ENCODE data around the gene AK4.

Gene AK4

DNA sequence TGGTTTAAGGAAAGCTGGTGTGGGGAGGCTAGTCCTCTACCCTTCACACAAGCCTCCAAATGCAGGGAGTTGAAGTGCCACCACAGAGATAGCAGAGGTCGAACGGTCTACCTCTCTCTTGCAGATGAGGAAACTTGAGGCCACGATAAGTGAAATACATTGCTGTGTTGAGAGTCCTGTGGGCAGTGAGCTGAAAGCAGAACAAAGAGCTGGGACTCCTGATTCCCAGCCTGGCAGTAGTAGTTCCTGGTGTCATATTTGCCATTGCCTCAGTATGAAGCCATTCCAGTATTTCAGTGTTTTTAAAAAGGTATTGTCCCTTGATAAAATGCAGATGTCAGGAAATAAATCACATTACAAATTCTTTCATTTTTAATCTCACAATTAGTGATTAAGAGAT is 28.6 kb downstream of the AK4 start:
- peak; percentile 80 for DNase-seq

DNA sequence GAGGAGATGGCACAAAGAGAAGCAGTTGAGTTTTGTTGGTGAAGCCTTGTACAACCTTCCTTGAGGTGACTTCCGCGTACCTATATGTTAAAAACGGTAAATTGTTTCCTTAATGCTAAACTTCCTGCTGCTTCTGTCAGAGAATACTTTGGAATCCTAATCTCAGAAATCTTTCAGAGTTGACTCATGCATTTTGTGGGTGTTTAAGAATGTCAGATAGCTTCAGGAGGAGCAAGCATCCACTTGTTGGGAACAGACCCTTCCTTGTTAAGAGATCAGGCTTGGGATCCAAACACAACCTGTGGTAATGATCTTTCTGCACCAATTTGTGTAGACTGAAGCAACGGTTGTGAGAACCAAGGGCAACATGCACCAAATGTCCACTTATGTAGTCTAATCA is 29.5 kb downstream of the AK4 start:
- no peak for DNase-seq

DNA sequence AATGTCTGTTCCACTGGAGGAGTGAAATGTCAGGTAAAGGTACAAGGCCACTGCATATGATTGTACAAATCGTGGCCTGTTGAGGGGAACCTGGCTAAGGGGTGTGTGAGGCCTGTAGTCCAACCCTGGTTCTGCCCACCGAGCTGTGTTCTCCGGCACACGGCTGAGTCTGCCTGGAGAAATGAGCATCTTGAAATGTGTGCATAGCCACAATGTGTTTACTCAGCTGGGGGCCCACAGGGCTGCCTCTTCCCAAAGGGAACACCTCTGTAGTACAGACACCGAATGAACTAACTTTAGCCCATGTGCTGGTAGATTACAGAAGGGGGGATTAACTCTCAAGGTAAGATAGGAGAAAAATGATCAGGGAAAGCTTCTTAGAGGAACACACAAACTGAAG is 30.2 kb downstream of the AK4 start:
- DNase-seq: no peak

DNA sequence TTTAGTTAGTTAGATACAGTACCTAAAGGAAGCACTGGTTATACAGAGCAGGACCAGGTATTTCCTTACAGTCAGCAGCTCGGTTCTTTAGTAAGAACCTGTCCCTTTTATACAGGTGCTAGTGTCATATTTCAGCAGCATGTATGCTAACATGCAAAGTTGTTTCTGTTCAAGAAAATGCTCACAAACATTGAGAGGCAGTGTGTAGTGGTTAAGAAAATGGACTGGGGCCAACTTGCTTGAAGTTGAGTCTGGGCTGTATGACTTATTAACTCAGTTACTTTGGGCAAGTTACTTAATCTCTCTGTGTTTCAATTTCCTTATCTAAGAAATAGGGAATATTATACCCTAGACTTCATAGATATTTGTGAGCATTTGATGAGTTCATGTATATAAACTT is 31.1 kb downstream of the AK4 start:
- no peak for DNase-seq

DNA sequence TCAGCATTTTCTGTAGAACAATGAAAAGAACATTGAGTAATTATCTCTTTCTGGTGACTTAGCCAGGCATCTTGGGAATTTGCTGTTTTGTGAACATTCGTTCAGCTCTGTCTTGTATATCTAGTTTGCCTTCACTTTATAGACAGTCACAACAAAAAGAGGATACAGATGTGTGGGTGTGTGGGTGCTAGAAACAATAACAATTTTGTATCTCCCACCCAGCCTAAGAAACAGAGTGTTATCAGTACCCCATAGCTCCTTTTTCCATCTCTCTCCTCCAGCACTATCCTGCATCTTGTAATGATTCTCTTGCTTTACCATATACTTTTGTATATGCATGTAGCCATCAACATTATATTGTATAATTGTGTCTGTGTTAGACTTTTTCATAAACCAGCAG is 33.0 kb downstream of the AK4 start:
- DNase-seq: no peak

DNA sequence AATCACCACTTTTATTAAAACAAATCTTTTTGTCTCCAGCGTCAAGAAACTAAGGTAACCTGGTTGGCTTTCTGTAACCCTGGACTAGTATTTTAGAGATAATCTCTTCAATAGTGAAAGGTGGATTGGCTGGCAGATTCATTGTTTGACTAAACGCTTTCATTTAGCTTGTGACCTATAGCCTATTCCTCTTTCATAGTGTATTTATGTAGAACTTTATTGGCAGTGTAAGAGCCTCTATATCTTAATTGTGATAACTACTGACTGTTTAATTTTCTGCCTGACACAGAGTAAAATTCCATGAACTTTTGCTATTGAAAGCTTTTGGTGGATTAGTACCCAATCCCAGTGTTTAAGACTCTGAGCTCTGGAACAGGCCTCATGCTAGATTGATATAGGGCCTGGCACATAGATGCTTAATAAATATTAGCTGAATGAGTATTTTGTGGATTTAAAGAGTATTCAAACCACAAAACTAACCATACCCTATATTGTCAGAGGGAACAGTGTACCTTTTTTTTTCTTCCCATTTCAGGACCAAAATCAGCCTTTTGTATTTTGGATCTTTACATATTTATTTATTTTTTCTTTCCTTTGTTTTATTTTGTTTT is 34.8 kb downstream of the AK4 start:
- no peak for DNase-seq

DNA sequence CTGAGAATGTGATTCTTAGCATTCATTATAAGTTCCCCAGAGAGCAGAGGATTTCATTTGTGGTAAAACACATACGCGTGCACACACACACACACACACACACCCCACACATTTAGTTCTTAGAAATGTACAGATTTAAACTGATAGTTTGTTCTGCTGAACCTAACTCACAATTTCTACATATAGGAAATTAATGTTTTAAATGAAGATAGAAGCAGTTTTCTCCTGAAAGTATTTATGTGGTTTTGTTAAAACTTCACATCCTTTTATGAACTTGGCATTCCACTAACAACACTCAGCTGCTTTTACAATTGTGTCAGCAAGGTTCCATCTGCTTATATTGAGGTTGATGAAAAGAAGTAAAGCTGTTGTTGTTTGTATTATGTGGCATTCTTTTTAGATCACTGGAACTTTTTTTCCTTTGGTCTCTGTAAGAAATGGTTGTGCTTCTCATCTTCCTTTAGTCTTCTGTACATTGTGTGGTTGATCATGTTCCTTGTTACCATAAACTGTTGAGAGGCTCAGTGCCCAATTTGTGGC is 41.6 kb downstream of the AK4 start:
- DNase-seq: no peak

DNA sequence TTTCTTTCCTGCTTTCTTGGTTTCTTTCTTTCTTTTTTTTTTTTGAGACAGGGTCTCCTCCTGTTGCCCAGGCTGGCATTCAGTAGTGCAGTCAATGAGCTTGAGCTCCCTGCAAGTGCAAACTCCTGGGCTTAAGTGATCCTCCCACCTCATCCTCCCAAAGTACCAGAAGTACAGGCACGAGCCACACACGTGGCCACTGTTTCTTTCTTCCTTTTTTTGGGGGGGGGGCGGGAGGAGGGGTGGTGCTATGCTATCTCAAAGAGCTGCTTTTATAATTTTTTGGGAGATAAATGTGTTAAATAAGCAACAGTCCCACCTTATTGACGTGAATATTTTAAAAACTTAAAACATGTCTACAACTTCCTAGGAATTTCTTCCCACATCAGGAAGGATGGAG is 42.2 kb downstream of the AK4 start:
- DNase-seq: no peak

DNA sequence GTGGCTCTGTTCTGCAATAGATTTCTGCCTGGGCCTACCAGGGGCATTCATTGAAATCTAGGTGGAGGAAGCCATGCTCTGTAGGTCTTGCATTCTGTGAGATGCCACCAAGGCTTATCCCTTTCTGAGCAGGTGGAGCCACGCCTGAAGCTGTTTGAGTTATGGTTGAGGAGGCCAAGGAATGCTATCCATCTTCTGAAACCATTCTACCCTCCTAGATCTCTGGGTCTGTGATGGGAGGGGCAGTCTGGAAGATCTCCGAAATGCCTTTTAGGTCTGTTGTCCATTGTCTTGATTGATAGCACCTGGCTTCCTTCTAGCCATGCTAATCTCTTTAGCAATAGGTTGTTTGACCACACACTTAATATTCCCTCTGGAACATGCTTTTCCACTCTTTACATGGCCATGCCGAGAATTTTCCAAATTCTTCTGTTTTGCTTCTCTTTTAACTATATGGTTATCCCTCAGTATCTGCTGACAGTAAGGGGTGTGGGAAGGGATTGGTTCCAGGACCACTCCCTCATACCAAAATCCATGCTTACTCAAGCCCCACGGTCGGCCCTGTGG is 45.2 kb downstream of the AK4 start:
- DNase-seq: no peak

DNA sequence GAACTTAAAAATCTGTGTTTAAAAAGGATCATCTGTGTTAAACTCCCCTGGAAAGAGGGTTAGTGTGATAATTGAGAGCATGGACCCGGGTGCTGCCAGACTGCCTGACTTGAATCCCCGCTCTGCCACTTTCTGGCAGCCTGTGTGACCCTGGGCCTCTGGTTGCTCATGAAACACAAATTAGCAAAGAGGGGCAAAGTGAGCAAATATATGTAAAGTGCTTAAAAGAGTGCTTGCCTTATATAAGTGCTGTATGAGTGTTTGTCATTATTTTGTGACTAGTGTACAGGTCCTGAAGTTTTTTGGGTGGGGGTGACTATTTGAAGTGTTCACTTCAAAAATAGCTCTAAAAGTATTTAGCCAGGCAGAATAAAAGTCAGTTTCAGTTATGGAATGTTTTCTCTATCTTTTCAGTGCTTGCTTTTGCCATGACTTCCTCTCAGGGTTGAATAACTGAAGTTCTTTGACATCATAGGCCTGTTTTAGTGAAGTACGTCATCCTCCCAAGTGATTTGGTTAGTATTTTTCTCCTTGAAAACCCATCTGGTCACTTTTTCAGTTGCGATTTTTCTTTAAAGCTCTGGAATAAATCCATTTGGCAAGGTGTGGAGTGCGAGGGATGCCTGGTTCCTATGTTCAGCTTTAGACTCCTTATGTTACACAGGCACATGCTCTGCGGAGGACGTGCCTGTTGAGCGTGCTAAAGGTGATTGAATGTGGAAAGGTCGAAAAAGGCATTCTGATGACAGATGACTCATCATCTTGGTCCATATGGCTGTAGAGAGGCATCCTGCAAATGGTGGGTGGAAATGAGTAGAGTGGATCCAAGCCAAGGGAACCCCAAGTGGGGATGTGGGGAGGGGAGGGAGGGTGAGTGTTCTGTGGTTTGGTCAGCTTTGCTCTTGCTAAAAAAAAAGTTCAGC is 47.8 kb downstream of the AK4 start:
- DNase-seq: no peak

DNA sequence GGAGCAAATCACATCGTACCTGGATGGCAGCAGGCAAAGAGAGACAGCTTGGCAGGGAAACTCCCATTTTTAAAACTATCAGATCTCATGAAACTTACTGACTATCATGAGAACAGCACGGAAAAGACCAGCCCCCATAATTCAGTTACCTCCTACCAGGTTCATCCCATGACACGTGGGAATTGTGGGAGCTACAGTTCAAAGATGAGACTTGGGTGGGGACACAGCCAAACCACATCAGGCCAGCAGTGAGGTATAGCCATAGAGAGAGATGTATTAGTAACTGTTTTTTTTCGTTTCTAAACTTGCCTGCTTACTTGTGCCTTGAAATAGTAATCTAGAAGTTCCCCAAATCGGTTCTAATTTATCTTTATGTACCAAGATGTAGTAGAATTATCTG is 48.9 kb downstream of the AK4 start:
- DNase-seq: no peak

DNA sequence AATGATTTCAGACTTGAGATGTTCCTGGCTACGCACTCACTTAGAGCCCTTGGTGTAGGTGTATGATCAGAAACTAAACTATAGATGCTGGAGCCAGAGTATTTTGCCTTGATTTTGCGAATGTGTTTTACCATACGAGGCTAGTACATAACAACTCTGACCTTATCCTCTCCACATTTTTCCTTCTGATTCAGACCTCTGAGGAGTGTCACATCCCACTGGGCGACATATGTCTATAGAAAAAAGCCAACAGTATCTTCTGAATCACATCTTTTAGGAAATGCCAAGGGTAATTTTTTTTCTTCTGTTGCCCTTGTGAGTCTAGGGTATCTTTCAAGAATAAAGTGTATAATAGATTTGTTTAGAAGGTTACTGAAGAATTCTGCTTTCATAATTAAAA is 49.6 kb downstream of the AK4 start:
- DNase-seq: no peak

DNA sequence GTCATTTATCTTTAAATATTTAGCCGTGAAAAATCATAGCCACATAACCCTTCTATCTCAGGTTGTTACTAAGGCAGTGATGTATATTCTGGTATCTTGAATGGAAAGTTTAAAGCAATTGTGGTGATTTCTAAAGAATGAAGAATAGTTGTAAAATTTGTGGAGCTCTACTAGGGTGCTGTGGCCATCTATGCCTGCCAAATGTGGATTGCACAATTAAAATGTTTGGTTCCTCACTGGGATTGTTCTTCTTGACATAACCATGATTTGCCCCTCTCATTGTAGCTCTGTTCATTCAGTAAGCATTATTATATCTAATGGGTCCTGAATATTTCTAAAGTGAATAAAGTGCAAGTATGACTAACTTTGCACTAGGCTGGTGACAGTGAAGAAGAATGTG is 50.1 kb downstream of the AK4 start:
- DNase-seq: peak; percentile 33

DNA sequence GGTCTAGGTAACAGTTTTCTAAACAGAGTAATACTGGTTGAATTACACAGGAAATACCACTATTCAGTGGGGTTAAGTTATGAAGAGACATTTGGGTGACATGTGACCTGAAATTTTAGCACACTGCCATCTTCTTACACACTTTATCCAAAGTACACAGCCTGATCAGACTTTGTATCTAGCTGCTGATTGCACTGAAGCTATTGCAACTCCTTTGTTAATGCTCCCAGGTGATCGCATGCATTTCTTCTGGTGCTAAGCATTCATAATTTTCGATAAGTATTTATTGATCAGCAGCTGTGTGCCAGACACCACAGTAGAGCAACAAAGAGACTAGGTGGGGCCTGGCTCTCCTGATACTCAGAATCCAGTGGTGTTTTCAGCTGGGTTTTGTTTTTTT is 52.4 kb downstream of the AK4 start:
- DNase-seq: no peak

DNA sequence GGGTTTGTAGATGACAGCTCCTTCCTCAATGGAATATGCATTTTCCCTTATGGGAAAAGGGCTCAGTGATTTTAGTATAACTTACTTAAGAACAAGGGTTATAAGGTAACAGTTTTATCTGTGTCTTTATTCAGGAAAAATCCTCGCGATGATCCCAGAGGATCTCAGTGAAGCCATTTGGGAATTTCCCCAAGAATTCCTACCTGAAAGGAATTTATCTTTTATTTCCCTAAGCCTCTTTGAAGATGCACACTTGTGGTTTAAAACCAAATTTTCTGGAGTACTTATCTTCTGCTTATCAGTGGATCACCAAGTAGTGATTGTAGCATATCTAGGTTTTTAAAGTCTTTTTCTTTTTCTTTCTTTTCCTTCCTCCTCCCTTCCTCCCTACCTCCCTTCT is 58.8 kb downstream of the AK4 start:
- DNase-seq: no peak

DNA sequence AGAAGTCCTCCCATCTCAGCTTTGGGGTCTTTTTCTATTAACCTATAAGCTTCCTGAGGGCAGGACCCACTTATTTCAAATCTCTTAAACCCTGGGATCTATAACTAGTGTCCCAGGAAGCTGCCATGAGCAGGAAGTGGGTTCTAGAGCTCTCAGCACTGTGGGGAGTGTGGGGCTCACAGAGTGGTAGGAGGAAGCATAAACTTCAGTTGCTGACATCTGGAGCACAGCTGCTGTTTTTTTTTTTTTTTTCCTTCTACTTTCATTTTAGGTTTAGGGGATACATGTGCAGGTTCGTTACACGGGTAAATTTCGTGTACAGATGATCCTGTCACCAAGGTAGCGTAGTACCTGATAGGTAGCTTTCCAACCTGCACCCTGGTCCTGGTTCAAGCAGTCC is 59.3 kb downstream of the AK4 start:
- DNase-seq: peak; percentile 81

DNA sequence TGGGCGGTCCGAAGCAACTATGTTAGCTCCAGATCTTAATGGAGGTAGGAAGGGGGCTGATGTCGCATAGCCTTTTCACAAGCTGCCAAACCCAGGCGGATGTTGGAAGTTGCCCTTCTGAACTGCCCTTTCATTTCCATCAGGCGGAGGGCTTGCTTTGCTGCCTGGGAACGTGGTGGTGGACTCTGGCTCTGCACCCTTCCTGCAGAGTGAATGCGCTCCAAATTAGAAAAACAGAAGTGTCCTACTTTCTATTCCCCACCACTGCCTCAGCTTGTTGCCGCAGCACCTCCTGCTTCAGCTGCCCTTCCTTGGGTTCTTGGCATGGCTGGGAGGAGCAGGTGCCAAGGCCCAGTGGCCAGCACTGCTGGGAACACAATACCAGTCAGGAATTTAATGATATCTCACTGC is 60.6 kb downstream of the AK4 start:
- peak; percentile 87 for DNase-seq

DNA sequence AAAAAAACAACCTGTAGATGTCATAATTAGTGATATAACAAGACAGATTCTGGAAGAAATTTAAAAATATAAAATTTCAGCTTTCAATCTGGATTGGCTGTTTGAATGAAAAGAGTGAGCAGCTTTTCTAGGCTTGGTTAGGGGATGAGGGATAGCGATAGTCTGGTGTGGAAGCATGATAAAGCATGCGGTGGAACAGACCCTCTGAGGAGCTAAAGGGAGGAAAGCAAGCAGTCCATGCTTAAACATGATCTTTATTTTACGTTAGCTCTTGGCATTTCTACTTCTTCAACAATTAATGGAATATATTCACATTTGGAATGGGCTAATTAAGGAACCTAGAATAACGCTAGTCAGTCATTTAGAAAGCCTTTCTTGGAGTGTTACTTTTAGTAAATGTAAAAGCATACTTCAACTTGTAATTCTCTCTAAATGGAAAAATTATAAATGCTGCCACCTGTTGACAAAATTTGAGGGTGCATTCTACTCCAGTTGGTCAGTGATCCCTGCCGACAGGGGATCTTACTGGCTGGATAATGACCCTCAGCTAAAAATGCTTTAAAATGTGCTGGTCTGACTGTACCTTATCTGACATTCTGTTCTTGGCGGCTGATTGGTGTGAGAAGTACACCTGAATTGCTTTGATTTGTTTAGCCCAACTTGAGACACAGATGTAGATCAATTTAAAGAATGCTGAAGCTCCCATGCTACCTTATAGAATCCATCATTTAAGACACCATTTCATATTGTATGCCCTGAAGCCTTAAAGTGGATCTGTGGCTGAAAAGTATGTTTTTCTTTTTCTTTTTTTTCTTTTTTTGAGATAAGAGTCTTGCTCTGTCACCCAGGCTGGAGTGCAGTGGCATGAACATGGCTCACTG is 61.2 kb downstream of the AK4 start:
- peak; percentile 49 for DNase-seq

DNA sequence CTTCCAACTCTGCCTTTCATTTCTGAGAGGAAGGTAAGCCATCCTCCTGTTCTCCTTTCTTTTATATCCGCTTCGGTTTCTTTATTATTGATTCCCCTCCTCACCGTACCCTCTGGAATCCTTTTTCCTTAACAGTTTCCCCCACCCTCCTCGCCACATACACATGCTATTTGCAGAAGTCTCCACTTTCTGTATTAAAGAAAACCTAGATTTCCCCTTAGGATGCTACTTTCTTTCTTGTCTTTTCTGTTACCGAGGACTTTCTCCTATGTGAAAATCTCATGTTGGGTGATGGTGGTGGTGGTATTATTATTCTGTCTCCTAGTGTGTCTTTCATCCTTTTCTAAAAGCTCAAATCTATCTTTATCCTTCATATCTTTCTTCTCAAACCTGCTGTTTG is 62.3 kb downstream of the AK4 start:
- DNase-seq: no peak

DNA sequence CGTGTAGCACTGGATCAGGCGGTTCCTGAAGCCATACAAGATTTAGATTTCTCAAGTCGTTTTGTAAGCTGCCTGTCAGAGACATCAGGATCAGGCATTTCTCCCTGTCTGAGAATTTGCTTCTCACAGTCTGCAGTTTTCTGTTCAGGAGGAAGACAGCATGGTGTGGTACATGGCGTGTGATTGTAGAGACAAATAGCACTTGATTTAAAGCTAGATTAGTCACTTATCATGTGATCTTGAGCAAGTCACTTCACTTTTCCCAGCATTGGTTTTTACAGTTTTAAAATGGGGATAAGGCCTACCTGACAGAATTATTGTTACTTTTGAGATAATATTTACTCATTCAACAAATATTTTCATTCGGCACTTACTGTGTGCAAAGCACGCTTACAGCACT is 63.3 kb downstream of the AK4 start:
- no peak for DNase-seq

DNA sequence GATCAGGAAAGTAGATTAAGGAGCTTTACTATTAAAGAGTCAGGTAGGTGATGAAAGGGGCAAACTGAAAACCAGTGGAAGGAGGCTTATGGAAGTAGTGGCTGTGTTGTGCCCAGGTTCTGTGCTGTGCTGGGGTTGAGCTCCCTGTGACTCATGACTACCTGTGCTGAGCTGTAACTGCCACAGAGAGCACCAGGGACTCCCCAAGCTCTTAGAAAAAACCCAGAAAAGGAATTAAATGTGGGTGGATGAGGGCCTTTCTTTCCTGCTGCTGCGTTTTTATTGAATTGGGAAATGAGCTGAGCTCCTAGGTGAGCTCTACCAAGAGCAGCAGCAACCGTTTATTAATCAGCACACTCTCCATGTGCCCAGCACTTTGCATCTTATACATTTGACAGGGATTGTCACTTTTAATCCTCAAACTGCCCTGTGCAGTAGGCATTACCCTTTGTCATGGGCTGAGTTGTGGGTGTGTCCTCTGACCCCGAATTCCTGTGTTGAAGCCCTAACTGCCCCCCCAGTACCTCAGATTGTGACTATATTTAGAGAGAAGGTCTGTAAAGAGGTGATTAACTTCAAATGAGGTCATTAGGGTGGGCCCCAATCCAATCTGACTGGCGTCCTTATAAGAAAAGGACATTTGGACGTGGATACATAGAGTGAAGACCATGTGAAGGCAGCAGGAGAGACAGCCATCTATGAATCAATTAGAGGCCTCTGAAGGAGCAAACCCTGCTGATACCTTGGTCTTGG is 65.4 kb downstream of the AK4 start:
- DNase-seq: no peak

DNA sequence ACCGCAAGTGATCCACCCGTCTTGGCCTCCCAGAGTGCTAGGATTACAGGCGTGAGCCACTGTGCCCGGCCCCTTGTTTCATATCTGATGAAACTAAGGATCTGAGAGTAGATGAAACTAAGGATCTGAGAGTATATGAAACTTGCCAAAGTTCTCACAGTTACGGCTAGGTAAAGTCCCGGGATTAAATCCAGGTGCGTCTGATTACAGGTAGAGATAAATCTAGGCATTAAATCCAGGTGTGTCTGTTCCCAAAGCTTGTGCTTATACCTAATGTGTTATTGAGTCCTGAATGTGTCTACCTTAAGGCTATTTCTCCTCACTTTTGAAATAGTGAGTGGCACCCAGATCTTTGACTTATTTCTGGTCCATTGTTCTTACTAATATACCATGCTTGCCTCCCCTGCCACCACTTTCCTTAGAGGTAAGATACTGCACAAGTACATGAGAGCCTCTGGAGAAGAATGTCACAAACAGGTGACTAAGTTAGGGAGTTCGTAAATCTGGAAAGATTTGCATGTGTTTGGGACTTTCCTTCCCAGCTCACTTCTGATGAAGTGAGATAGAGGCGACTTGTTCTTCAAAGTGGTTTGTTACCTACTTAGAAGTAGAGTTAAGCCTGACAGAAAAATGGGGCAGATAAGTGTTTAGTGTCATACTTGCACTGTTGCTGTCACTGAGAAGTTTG is 66.5 kb downstream of the AK4 start:
- no peak for DNase-seq

Measured in MV-4-11 (cell line).